Cardiac fibroblast (primary cell): ENCODE measurements around the gene ARMH2.
"Not testable (repeated sequence)": the region's sequence is repeated elsewhere in the genome, so short reads cannot be mapped to it uniquely, and the experiment has no call there.

Source experiments
- DNase-seq, 2 donors: peaks; one replicate each; pipeline versions ENCODE4 v3.0.0 to v3.0.0-alpha.2; 2010; ENCODE audit warnings: low read depth in 2 of 2
- H3K4me3 ChIP-seq, 2 donors: replicated peaks in 1 of 2; 1 replicate in 1 of 2; 2 replicates in 1 of 2; pipeline ENCODE4 v1.5.1; 2011; ENCODE audit warnings: low read depth in 2 of 2, low read length in 2 of 2, mild to moderate bottlenecking in 2 of 2, moderate library complexity in 1 of 2
- TF ChIP-seq, protein P1 (sequence below): IDR thresholded peaks from one replicate; pipeline ENCODE4 v1.5.1; 2011; ENCODE audit warnings: low read depth, mild to moderate bottlenecking, low read length, inconsistent platforms

The ARMH2 gene

DNA sequence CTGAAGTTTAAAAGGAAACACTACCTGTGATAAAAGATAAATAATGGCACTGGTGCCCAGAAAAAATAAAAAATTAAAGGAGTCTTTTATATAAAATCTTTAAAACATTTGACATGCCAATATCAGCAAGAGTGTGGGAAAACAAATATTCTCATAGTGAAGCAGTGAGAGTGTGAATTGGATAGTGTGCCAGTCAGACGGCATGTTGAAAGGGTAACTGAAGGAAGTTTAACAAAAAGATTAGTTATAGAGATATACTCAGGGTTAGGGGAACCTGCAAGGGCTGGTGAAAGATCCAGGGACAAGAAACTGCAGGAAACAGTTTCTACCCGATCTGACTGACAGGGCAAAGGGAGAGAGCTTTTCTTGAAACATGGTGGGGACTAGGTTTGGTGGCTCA lies 46.2 kb downstream of the ARMH2 start:
- DNase-seq = no peak
- TF ChIP-seq, protein P1, sequence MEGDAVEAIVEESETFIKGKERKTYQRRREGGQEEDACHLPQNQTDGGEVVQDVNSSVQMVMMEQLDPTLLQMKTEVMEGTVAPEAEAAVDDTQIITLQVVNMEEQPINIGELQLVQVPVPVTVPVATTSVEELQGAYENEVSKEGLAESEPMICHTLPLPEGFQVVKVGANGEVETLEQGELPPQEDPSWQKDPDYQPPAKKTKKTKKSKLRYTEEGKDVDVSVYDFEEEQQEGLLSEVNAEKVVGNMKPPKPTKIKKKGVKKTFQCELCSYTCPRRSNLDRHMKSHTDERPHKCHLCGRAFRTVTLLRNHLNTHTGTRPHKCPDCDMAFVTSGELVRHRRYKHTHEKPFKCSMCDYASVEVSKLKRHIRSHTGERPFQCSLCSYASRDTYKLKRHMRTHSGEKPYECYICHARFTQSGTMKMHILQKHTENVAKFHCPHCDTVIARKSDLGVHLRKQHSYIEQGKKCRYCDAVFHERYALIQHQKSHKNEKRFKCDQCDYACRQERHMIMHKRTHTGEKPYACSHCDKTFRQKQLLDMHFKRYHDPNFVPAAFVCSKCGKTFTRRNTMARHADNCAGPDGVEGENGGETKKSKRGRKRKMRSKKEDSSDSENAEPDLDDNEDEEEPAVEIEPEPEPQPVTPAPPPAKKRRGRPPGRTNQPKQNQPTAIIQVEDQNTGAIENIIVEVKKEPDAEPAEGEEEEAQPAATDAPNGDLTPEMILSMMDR = no peak
- H3K4me3 ChIP-seq = no peak overlapping the region

DNA sequence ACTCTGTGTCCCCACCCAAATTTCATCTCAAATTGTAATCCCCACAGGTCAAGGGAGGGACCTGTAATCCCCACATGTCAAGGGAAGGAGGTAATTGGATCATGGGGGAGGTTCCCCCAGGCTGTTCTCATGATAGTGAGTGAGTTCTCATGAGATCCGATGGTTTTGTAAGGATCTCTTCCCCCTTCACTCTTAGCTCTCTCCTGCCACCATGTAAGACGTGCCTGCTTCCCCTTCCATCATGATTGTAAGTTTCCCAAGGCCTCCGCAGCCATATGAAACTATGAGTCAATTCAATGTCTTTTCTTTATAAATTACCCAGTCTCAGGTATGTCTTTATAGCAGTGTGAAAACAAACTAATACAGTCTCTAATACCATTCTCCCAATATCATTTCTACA lies 47.8 kb downstream of the ARMH2 start:
- not testable (repeated sequence) for H3K4me3 ChIP-seq, DNase-seq

DNA sequence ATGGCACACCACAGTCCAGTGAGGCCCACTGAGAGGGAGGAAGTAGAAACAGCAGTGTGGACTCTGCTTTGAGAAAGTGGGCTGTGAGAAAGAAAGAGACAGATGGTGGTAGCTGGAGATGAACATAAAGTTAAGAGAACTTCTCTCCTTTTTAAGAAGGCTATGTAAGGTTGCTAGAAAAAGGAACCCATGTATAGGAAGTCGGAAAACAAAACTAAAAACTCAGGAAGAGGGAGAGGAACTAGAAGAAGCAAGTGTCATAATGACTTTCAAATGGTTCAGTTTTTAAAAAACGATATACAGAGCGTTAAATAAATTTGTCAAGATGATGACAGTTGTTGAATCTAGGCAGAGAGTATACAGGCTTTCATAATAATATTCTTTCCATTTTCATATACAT lies 49.4 kb downstream of the ARMH2 start:
- no peak overlapping the region for H3K4me3 ChIP-seq
- no peak for DNase-seq
- TF ChIP-seq, protein P1 = no peak
